Endothelial cell of umbilical vein (primary cell): ENCODE data around the gene ASF1A. TPM values are rescaled to one million over a fixed set of nuclear protein-coding genes. Genes with fewer than 3 reads are reported as not detected.

ENCODE experiments used
- BruUV-seq: library from RNA; stranded (reverse); fragments of 400-500 nt; replicated peaks from 2 replicates; lab custom pipeline; 2021; lab: Mats Ljungman, UMichigan
- CTCF ChIA-PET: fragments of 300-600, 350-600 bp; sonication (Branson Sonifier 250); formaldehyde crosslinking; loops from one replicate; lab custom pipeline; 2021; ENCODE audit warnings: antibody characterized with exemption, inconsistent platforms; lab: Charles Lee
- POLR2A ChIA-PET: fragments of 300-600, 350-600 bp; sonication (Branson Sonifier 250); formaldehyde crosslinking; loops from one replicate; lab custom pipeline; 2021; ENCODE audit warnings: antibody characterized with exemption, inconsistent platforms; lab: Charles Lee
- DNase-seq: peaks from one replicate; pipeline ENCODE4 v3.0.0-alpha.2; 2011; ENCODE audit warnings: low read depth, low spot score
- FAIRE-seq: peaks from 2 replicates; lab custom pipeline; 2011; peaks lifted over from hg19 to GRCh38; lab: Jason Lieb, UNC
- H2AFZ ChIP-seq: 2 replicates; pipeline ENCODE4 v1.6.0; 2012; ENCODE audit warnings: low read depth, low read length, control low read depth, inconsistent platforms
- H3K27ac ChIP-seq: 2 replicates; pipeline ENCODE4 v1.5.1; 2011; ENCODE audit warnings: low read depth, mild to moderate bottlenecking, control low read depth, low read length, moderate library complexity; ENCODE audit not compliant: insufficient read depth
- H3K27me3 ChIP-seq, 2 experiments: 2 replicates each; pipeline versions ENCODE4 v1.6.0 to v1.6.1; 2011; ENCODE audit warnings: low read length in 2 of 2, mixed read lengths in 1 of 2; ENCODE audit not compliant: control insufficient read depth in 2 of 2, insufficient read depth in 2 of 2
- H3K36me3 ChIP-seq, 2 experiments: 2 replicates in 1 of 2; 3 replicates in 1 of 2; pipeline ENCODE4 v1.5.1; 2011; ENCODE audit warnings: low read length in 2 of 2, mild to moderate bottlenecking in 1 of 2, moderate library complexity in 1 of 2; ENCODE audit not compliant: control insufficient read depth in 2 of 2, insufficient read depth in 2 of 2; ENCODE audit errors: extremely low read depth in 1 of 2
- H3K4me1 ChIP-seq: 3 replicates; pipeline ENCODE4 v1.5.1; 2011; ENCODE audit warnings: mild to moderate bottlenecking, low read length; ENCODE audit not compliant: control insufficient read depth, insufficient read depth; ENCODE audit errors: extremely low read depth
- H3K4me2 ChIP-seq: 2 replicates; pipeline ENCODE4 v1.6.1; 2011; ENCODE audit warnings: low read length, control low read depth, mixed read lengths; ENCODE audit not compliant: insufficient read depth
- H3K4me3 ChIP-seq, 3 experiments: fragments of 200-600 bp in 1 of 3; sonication (generic), shearing (Covaris generic) in 1 of 3; replicated peaks in 1 of 3; 2 replicates each; pipeline ENCODE4 v1.5.1; 2011 to 2016; ENCODE audit warnings: control low read depth in 3 of 3, low read length in 3 of 3, mild to moderate bottlenecking in 2 of 3, inconsistent platforms in 1 of 3, low read depth in 1 of 3, moderate library complexity in 1 of 3; ENCODE audit not compliant: insufficient read depth in 1 of 3
- H3K79me2 ChIP-seq: 2 replicates; pipeline ENCODE4 v1.6.0; 2012; ENCODE audit warnings: low read length, inconsistent platforms; ENCODE audit not compliant: control insufficient read depth, insufficient read depth
- H3K9ac ChIP-seq: replicated peaks from 2 replicates; pipeline ENCODE3; 2011; ENCODE audit warnings: low read length, control low read depth; ENCODE audit not compliant: insufficient read depth; ENCODE audit errors: extremely low read depth
- H3K9me1 ChIP-seq: replicated peaks from 3 replicates; pipeline ENCODE4 v1.6.0; 2011; ENCODE audit warnings: mild to moderate bottlenecking, low read length; ENCODE audit not compliant: control insufficient read depth, insufficient read depth; ENCODE audit errors: extremely low read depth
- H3K9me3 ChIP-seq: replicated peaks from 2 replicates; pipeline ENCODE4 v1.5.1; 2012; ENCODE audit warnings: low read length, inconsistent platforms; ENCODE audit not compliant: control insufficient read depth, insufficient read depth
- H4K20me1 ChIP-seq: replicated peaks from 2 replicates; pipeline ENCODE3; 2011; ENCODE audit warnings: mild to moderate bottlenecking, low read length; ENCODE audit not compliant: control insufficient read depth, insufficient read depth; ENCODE audit errors: extremely low read depth
- CTCF ChIP-seq, 2 donors: IDR thresholded peaks; 1 replicate in 1 of 2; 2 replicates in 1 of 2; pipeline ENCODE4 v1.5.1; 2011; ENCODE audit warnings: low read length in 2 of 2, mild to moderate bottlenecking in 2 of 2, moderate library complexity in 2 of 2, control low read depth in 1 of 2, inconsistent platforms in 1 of 2, low read depth in 1 of 2; ENCODE audit not compliant: insufficient read depth in 1 of 2; ENCODE audit errors: extremely low read depth in 1 of 2
- EZH2 ChIP-seq: IDR thresholded peaks from 2 replicates; pipeline ENCODE4 v1.6.1; 2012; ENCODE audit warnings: borderline replicate concordance, low read depth, mild to moderate bottlenecking, moderate library complexity, low read length, inconsistent platforms; ENCODE audit not compliant: severe bottlenecking
- FOS ChIP-seq: IDR thresholded peaks from 2 replicates; pipeline ENCODE4 v1.6.1; 2011; ENCODE audit warnings: mild to moderate bottlenecking, low read length, moderate library complexity, borderline replicate concordance; ENCODE audit not compliant: insufficient read depth
- GATA2 ChIP-seq: IDR thresholded peaks from 2 replicates; pipeline ENCODE4 v1.7.0; 2011; ENCODE audit warnings: low read depth, mild to moderate bottlenecking, moderate library complexity, mixed read lengths, low read length; ENCODE audit not compliant: insufficient read length, insufficient read depth
- JUN ChIP-seq: IDR thresholded peaks from 2 replicates; pipeline ENCODE4 v1.6.1; 2011; ENCODE audit warnings: borderline replicate concordance, low read depth; ENCODE audit not compliant: insufficient read length, insufficient read depth
- MYC ChIP-seq: IDR thresholded peaks from one replicate; pipeline ENCODE4 v1.6.1; 2011; ENCODE audit warnings: mild to moderate bottlenecking, low read depth, low read length
- POLR2A ChIP-seq: IDR thresholded peaks from 2 replicates; pipeline ENCODE4 v1.6.1; 2012; ENCODE audit warnings: low read depth, mild to moderate bottlenecking, control low read depth, low read length
- POLR2AphosphoS5 ChIP-seq: IDR thresholded peaks from 2 replicates; pipeline ENCODE4 v1.6.1; 2012; ENCODE audit warnings: low read depth, mild to moderate bottlenecking, control low read depth, low read length, moderate library complexity; ENCODE audit not compliant: insufficient read depth
- dilution Hi-C: fragments of 300-500 bp; cut with MboI; formaldehyde crosslinking; loops from one replicate; pipeline ENCODE4 v1.15.0; 2019; ENCODE audit warnings: low sequenced_read_pairs; ENCODE audit not compliant: extremely low pct_ligation_motif_present
- intact Hi-C: fragments of 100-400 bp; cut with micrococcal nuclease; formaldehyde crosslinking; loops from one replicate; pipeline ENCODE4 v1.10.0; 2022
- polyA plus RNA-seq, 4 experiments: library from polyadenylated mRNA; depleted of rRNA in 3 of 4; stranded (reverse) in 3 of 4; unstranded in 1 of 4; fragments of >200 nt; gene quantifications; 2 replicates each; pipeline versions ENCODE4 v1.2.1 to v1.2.3, GENCODE V29; 2011 to 2012; ENCODE audit warnings: missing spikeins in 1 of 4
- total RNA-seq: library from RNA; stranded (reverse); gene quantifications from 2 replicates; pipeline ENCODE4 v1.2.3, GENCODE V29; 2021
- TF ChIP-seq, protein P1 (sequence below): IDR thresholded peaks from 2 replicates; pipeline ENCODE4 v1.6.1; 2011; ENCODE audit not compliant: insufficient read depth, insufficient read length

ASF1A gene
- total and polyA plus RNA-seq, 2 donors (not counting 3 experiments of a cell fraction or from before 2014, with no cell fraction given), result 17.6 to 38.4 TPM

DNA sequence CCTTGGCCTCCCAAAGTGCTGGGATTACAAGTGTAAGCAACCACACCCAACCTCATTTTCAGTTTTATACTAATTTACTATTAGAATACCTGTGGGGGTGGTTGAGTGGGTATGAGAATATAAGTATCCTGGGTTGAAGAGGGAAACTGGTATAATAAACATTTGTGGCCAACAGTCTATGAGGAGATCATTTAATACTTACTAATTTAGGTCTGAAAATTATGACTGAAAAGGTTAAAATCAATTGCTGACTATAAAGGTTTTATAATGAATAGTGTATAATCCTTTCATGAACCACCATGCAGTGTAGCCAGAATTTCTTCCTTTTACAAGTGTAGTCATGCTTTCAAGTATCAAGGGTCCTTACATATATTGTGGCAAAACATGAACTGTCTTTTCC lies 11.1 kb downstream of the ASF1A start:
- dilution Hi-C loops (no loop called here), intact Hi-C loops (no loop called here)
- ChIA-PET POLR2A (no interaction called here), CTCF (interaction anchor here (1.0 kb wide), 1 partner anchor 11 kb away, joined by 3 read pairs; the partner anchor contains the start of gene ASF1A)
- Histone ChIP-seq H3K27me3 (no peaks in the 10 kb centered on the region), H3K9me3 (no peaks in the 10 kb centered on the region), H3K9ac (no peak overlapping the region), H3K79me2 (peaks cover 33% of the 10 kb centered on the region), H3K27ac (no peak overlapping the region), H3K36me3 (peaks cover 6 to 33% of the 10 kb centered on the region in 2 experiments), H4K20me1 (no peaks in the 10 kb centered on the region), H3K4me3 (no peak overlapping the region), H3K9me1 (no peaks in the 10 kb centered on the region), H3K4me2 (no peak overlapping the region), H2AFZ (no peak overlapping the region), H3K4me1 (peaks cover 9% of the 10 kb centered on the region)
- DNase-seq (no peak), FAIRE-seq (no peak)
- no TSS peak for BruUV-seq
- TF ChIP-seq POLR2A (no peak), POLR2AphosphoS5 (no peak), EZH2 (no peak), FOS (no peak), GATA2 (no peak), JUN (no peak)
- TF ChIP-seq, protein P1, sequence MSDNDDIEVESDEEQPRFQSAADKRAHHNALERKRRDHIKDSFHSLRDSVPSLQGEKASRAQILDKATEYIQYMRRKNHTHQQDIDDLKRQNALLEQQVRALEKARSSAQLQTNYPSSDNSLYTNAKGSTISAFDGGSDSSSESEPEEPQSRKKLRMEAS, result no peak

GRCh38 chr6:118905851-118906250 lies 11.9 kb downstream of the ASF1A start:
- H4K20me1 ChIP-seq, result no peaks in the 10 kb centered on the region
- FAIRE-seq (no peak), DNase-seq (no peak)
- peaks cover 9% of the 10 kb centered on the region for H3K4me1 ChIP-seq
- H3K9ac ChIP-seq, result no peak overlapping the region
- H3K79me2 ChIP-seq, result peaks cover 26% of the 10 kb centered on the region
- H3K9me3 ChIP-seq, result no peaks in the 10 kb centered on the region
- no peaks in the 10 kb centered on the region for H3K9me1 ChIP-seq
- H3K27ac ChIP-seq, result no peak overlapping the region
- no peak overlapping the region for H3K4me3 ChIP-seq
- intact Hi-C loops, result no loop called here
- no peaks in the 10 kb centered on the region for H3K27me3 ChIP-seq
- CTCF ChIA-PET, result no interaction called here
- POLR2A ChIA-PET, result no interaction called here
- dilution Hi-C loops, result no loop called here
- H3K36me3 ChIP-seq, result peaks cover 6 to 38% of the 10 kb centered on the region in 2 experiments
- H2AFZ ChIP-seq, result no peak overlapping the region
- TF ChIP-seq POLR2A (no peak), JUN (no peak), MYC (no peak), FOS (no peak), GATA2 (no peak), CTCF (IDR thresholded peaks at IDR 0.05; ENCODE audit: extremely low read depth in 1 of 2, insufficient read depth in 1 of 2, low read depth in 1 of 2, low read length in 2 of 2) (no peak), EZH2 (no peak), POLR2AphosphoS5 (no peak)
- TF ChIP-seq, protein P1, result no peak
- no peak overlapping the region for H3K4me2 ChIP-seq
- BruUV-seq, result no TSS peak
